Measurements from ENCODE around the gene XPO6.

XPO6 gene

GRCh38 chr16:28210264-28210663 is 1.5 kb downstream of the XPO6 start:
- DNase-seq (ENCODE audit: low spot score), result no peak

DNA sequence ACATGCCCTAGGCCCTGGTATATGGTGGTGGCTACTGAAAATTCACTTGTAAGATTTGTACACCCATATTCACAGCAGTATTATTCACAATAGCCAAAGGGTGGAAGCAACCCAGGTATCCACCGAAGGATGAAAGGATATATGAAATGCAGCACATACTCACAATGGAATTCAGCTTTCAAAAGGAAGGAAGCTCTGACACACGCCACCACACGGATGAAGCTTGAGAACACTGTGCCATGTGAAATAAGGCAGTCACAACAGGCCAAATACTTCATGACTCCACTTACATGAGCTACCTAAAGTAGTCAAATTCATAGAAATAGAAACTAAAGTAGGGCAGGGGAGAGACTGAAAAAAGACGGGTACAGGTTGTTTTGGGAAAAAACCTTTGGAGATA is 2.9 kb downstream of the XPO6 start:
- no peak for DNase-seq (ENCODE audit: low spot score)

DNA sequence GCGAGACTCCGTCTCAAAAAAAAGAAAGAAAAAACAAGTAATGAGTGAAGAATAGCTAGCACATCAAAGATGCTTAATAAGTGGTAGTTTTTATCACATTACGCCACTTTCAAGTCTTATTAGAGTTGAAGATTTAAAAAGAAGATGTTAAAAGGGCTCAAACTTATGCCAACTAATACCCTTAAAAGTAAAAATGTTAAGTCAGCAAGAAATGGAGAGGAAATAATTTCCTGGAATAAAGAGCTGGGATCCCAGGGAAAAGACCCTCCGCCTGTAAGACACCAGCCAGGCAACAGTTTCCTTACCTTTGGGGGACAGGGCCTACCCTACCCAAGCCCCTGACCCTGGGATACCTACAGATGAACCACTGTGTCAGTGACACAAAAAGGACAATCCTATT is 3.6 kb downstream of the XPO6 start:
- DNase-seq (ENCODE audit: low spot score), result no peak

DNA sequence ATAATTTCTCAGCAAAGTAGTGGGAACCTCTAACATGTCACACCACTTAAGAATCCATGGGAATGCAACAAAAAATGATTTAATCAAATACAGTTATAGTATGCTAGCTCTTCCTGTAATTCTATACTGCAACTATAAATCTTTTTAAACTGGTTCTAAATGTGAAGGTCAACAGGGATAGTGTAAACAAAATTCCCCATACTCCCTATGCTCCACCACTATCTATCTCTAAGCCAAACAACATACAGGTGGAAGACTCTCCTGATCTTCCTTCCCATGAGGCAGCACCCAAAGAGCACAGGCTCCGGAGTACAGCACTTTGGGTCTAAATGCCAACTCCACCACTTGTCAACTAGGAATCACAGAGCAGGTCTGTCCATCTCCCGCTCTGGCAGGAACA is 4.4 kb downstream of the XPO6 start:
- no peak for DNase-seq (ENCODE audit: low spot score)

GRCh38 chr16:28205974-28206373 is 5.8 kb downstream of the XPO6 start:
- no peak for DNase-seq (ENCODE audit: low spot score)

- no peak for DNase-seq (ENCODE audit: low spot score)
These were observed 6.5 kb downstream of the XPO6 start for GRCh38 chr16:28205117-28205899.

DNA sequence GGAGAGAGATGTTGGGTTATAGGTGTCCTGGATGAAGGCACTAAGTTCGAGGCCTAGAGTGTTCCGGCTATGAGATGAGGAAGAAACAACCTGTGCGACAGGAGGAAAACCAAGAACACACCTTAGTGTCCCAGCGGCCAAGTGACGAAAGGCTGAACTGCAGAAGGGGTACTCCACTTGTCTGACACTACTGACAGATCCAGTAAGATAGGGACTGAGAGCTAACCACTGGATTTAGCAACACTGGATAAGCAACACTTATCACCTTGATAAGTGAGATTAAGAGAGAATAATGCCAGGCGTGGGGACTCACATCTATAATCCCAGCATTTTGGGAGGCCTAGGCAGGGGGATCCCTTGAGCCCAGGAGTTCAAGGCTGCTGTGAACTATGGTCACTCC is 7.1 kb downstream of the XPO6 start:
- DNase-seq (ENCODE audit: low spot score), result no peak

- DNase-seq (ENCODE audit: low spot score), result no peak
These were observed 7.6 kb downstream of the XPO6 start for GRCh38 chr16:28204204-28204603.

- no peak for DNase-seq (ENCODE audit: low spot score)
These were observed 9.5 kb downstream of the XPO6 start for GRCh38 chr16:28202147-28202746.

DNA sequence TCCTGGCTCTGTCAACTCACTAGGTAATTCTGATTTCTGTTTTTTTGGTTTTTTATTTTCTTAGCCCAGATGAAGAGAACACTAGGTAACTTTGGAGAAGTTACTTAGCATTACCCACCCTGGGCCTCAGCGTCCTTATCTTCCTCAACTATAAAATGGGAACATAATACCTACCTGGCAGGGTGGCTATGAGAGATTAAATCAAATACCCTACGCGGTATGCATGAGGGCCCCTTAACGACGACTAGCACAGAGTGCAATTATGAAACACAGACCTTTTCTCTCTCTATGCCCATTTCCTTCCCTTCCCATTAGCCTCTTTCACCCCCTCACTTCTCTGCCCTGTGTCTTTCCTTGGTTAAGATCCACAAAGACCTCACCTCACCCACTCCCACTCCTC is 11.1 kb downstream of the XPO6 start:
- no peak for DNase-seq (ENCODE audit: low spot score)

GRCh38 chr16:28196387-28196987 is 15.3 kb downstream of the XPO6 start:
- no peak for DNase-seq (ENCODE audit: low spot score)

GRCh38 chr16:28195859-28196258 is 15.9 kb downstream of the XPO6 start:
- no peak for DNase-seq (ENCODE audit: low spot score)

DNA sequence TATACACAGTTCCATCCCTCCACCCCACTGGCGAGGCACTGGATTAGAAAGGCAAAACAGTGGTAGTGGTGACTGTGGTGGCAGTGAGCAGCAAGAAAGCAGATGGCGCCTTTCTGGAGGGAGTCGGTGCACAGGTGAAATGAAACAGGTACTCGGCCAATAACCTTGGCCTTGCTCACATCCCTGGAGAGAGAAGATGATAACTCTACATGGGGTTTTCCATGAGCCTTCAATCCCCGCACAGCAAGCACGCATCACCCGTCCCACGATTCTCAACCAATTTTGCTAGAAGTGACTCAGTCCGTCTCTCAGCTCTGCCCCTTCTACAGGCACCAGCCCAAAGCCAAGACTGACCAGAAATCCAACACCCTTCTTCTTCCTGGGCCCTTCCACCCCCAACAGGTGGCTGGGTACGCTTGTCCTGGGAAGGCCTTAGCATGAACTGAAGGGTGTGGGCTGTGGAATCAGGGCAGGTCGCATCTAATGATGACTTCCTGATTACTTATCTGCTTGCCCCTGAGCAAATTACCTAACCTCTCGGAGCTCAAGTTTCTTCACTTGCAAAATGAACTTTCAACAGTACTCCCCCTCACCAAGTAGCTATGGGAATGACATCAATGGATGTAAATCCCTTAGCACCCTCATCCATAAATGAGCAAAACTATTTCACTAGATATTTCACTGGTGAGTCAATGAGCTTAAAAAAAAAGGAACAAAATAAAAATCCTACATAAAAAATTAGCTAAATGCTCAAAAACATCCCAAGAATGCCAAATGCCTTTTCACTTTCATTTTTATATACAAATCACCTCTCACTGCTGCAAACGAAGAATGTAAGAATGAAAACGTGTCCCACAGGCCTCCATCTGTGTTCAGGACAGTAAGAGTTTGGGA is 18.0 kb downstream of the XPO6 start:
- DNase-seq (ENCODE audit: low spot score), result no peak

DNA sequence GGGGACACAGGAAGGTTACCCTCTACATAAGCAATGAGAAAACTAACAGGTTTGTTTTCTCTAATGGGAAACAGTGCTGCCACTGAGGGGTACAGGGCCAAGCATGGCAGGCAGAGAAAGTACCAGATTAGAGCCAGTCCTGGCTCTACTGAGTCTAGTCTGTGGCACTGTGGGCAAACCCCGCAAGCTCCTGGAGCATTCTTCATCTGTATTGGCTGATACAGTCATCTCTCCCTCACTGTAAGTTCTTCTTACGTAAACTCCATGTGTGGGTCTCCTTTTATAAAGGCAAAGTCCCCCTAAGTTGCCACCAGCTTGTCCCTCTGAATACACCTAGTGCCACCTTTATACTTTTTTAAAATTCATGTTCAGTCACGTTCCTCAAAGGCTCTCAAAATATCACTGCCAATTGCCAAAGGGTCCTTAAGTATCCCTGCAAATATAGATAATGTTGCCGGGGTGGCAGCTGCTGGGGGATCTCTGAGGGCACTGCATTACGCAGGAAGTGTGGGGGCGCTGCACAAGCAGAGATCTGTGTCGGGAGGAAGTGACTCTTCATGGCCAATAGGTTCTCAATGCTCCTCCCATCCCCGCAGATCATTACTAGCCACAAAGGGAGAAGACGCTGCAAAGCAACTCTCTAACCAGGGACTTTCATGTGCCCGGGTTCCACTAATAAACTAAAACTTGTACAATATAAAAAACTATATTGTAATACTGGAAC is 18.8 kb downstream of the XPO6 start:
- DNase-seq (ENCODE audit: low spot score), result no peak

DNA sequence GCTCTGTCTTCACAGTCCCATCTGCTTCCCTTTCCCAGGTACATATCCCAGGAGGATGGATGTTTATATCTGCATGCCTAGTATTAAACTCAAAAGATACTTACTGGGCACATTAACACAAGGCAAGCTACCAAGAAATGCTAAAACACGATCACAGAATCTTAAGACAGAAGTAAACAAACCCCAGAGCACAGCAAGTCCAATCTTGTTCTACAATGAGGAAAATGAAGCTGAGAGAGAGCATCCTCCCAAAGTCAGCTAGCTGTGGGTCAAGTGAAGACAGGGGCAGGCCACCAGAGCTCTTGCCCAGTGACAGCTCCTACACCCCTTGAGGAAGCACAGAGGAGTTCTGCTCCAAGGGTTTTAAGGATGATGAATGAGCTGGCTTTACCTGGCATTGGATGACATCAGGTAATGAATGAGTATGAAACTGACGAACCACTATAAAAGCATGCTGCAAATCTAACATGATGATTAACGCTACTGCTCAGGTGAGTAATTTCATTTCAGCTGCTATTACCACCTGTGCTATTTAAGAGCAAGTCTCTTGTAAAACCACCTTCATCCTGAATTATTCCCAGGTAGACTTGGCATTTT is 20.3 kb downstream of the XPO6 start:
- DNase-seq (ENCODE audit: low spot score), result no peak

DNA sequence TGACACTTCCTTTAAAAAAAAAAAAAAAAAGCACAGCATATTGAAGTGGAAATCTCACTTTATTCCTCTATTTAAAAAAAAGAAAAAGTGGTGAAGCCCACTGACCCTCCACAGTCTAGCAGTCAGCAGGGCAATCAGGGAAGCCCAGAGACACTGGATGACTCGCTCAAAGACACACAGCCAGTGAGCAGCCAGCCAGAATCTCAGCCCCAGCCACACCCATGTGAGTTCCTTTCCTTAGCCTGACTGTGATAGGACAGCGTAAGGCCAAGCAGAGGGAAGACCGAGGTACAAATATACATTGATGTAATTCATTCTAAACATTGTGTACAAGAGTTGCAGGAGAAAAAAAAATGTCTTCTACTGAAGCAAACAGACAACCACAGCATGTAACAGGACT is 22.5 kb downstream of the XPO6 start:
- no peak for DNase-seq (ENCODE audit: low spot score)

- DNase-seq (ENCODE audit: low spot score), result no peak
These were observed 23.5 kb downstream of the XPO6 start for GRCh38 chr16:28188085-28188916.

- DNase-seq (ENCODE audit: low spot score), result no peak
These were observed 24.2 kb downstream of the XPO6 start for GRCh38 chr16:28187595-28188004.

GRCh38 chr16:28186752-28187151 is 25.0 kb downstream of the XPO6 start:
- no peak for DNase-seq (ENCODE audit: low spot score)

- no peak for DNase-seq (ENCODE audit: low spot score)
These were observed 26.1 kb downstream of the XPO6 start for GRCh38 chr16:28185696-28186095.

GRCh38 chr16:28184625-28185024 is 27.1 kb downstream of the XPO6 start:
- no peak for DNase-seq (ENCODE audit: low spot score)
